Uterus (tissue), 4 donors: Measurements from ENCODE around the gene TBC1D16. TPM values are rescaled to one million over a fixed set of nuclear protein-coding genes. Genes with fewer than 3 reads are reported as not detected.
"Not testable (repeated sequence)": the region's sequence is repeated elsewhere in the genome, so short reads cannot be mapped to it uniquely, and the experiment has no call there.

Experiments
- DNase-seq, 2 donors: peaks; one replicate each; pipeline ENCODE4 v3.0.0-alpha.2; 2019 to 2020
- H3K27ac ChIP-seq, 2 donors: fragments of 200-600 bp; sonication (generic); 1 replicate in 1 of 2; 2 replicates in 1 of 2; pipeline ENCODE4 v1.5.1; 2016 to 2018
- H3K27me3 ChIP-seq, 2 donors: fragments of 200-600 bp; sonication (generic); one replicate each; pipeline ENCODE4 v1.5.1; 2018 to 2019; ENCODE audit warnings: control low read depth in 1 of 2
- H3K36me3 ChIP-seq, 2 donors: fragments of 200-600 bp; sonication (generic); one replicate each; pipeline ENCODE4 v1.5.1; 2019; ENCODE audit warnings: control low read depth in 1 of 2
- H3K4me1 ChIP-seq, 2 donors: fragments of 200-600 bp; sonication (generic); one replicate each; pipeline ENCODE4 v1.5.1; 2018 to 2019; ENCODE audit warnings: control low read depth in 1 of 2
- H3K4me3 ChIP-seq, 2 donors: fragments of 200-600 bp; sonication (generic); 1 replicate in 1 of 2; 2 replicates in 1 of 2; pipeline ENCODE4 v1.5.1; 2018 to 2019; ENCODE audit warnings: mild to moderate bottlenecking in 1 of 2
- H3K9me3 ChIP-seq, 2 donors: fragments of 200-600 bp; sonication (generic); one replicate each; pipeline ENCODE4 v1.5.1; 2019; ENCODE audit warnings: control low read depth in 1 of 2
- POLR2A ChIP-seq, 2 donors: fragments of 450-650 bp; IDR thresholded peaks; one replicate each; pipeline ENCODE4 v1.6.1; 2016; ENCODE audit warnings: antibody characterized with exemption in 2 of 2, mild to moderate bottlenecking in 1 of 2, moderate library complexity in 1 of 2
- intact Hi-C: fragments of 100-400 bp; cut with DNase I; formaldehyde crosslinking; loops from one replicate; pipeline ENCODE4 v1.15.1; 2023; ENCODE audit warnings: low total_unique reads
- total RNA-seq, 4 donors: library from RNA; depleted of rRNA in 3 of 4; stranded (reverse); fragments of >200 nt in 3 of 4; gene quantifications; one replicate each; pipeline versions ENCODE4 v1.1.0 to v1.2.4, GENCODE V29; 2014 to 2023
- TF ChIP-seq, protein P1 (sequence below), 4 experiments: fragments of 200-600 bp in 2 of 4; fragments of 450-650 bp in 2 of 4; sonication (generic) in 2 of 4; IDR thresholded peaks; one replicate each; pipeline ENCODE4 v1.5.1; 2016 to 2019; ENCODE audit warnings: antibody characterized with exemption in 4 of 4, mild to moderate bottlenecking in 2 of 4, moderate library complexity in 1 of 4
- donor health status: DM: yes; HTN: yes; CAD: no.

The TBC1D16 gene
- total RNA-seq, 4 donors from 2014 or later: 3.8 to 58.2 (median 18.3) TPM

DNA sequence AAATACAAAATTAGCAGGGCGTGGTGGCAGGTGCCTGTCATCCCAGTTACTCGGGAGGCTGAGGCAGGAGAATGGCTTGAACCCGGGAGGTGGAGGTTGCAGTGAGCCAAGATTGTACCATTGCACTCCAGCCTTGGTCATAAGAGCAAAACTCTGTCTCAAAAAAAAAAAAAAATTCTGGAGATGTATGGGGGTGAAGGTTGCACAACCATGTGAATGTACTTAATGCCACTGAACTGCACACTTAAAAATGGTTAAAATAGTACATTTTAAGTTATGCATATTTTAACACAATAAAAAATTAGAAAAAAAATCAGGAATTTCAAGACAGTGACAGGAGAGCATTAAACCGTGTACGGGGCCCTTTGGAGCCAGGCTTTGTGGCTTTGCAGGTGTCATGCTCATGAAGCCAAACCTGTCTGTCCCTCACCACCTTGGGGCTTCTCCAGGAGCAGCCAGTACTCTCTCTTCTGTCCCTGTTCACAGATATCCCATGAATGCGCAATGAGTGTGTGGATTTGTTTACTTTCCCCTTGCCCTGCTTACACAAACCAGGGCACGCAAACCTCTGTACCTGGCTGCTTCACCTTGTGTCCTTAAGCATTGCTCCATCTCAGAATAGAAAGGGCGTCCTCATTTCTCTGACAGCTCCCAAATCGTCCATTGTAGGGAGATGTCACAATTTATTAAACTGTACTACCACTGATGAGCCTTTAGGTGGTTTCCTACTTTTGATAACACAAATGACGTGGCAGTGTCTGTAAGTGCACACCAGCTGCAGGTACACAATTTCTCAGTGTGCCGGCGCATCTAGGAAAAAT lies 138.2 kb downstream of the TBC1D16 start:
- intact Hi-C loops: no loop called here
- Histone ChIP-seq H3K36me3 (no peaks in the 10 kb centered on the region), H3K27me3 (no peaks in the 10 kb centered on the region), H3K4me3 (no peak overlapping the region), H3K4me1 (no peaks in the 10 kb centered on the region), H3K27ac (no peak overlapping the region), H3K9me3 (peaks cover 0 to 3% of the 10 kb centered on the region in 2 donors)
- DNase-seq: no peak
- no peak for TF ChIP-seq POLR2A (IDR thresholded peaks at IDR 0.05)
- TF ChIP-seq, protein P1, sequence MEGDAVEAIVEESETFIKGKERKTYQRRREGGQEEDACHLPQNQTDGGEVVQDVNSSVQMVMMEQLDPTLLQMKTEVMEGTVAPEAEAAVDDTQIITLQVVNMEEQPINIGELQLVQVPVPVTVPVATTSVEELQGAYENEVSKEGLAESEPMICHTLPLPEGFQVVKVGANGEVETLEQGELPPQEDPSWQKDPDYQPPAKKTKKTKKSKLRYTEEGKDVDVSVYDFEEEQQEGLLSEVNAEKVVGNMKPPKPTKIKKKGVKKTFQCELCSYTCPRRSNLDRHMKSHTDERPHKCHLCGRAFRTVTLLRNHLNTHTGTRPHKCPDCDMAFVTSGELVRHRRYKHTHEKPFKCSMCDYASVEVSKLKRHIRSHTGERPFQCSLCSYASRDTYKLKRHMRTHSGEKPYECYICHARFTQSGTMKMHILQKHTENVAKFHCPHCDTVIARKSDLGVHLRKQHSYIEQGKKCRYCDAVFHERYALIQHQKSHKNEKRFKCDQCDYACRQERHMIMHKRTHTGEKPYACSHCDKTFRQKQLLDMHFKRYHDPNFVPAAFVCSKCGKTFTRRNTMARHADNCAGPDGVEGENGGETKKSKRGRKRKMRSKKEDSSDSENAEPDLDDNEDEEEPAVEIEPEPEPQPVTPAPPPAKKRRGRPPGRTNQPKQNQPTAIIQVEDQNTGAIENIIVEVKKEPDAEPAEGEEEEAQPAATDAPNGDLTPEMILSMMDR (IDR thresholded peaks at IDR 0.05): no peak

DNA sequence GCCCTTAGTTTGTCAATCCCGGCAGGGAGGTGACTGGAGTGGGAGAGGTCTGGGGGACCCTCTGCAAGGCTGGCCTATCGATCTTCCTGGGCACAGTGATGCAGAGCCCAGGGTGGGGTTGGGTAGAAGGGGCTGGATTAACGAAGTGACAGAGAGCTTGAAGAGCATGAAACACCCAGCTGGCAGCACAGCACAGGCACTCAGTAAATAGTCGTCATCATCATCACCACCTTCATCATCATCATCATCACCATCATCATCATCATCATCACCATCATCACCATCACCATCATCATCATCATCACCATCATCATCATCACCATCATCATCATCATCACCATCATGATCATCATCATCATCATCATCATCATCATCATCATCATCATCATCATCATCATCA lies 142.2 kb downstream of the TBC1D16 start:
- intact Hi-C loops, DNase-seq, H3K4me3 ChIP-seq, H3K4me1 ChIP-seq, H3K9me3 ChIP-seq, H3K27me3 ChIP-seq, H3K36me3 ChIP-seq, H3K27ac ChIP-seq: not testable (repeated sequence)

DNA sequence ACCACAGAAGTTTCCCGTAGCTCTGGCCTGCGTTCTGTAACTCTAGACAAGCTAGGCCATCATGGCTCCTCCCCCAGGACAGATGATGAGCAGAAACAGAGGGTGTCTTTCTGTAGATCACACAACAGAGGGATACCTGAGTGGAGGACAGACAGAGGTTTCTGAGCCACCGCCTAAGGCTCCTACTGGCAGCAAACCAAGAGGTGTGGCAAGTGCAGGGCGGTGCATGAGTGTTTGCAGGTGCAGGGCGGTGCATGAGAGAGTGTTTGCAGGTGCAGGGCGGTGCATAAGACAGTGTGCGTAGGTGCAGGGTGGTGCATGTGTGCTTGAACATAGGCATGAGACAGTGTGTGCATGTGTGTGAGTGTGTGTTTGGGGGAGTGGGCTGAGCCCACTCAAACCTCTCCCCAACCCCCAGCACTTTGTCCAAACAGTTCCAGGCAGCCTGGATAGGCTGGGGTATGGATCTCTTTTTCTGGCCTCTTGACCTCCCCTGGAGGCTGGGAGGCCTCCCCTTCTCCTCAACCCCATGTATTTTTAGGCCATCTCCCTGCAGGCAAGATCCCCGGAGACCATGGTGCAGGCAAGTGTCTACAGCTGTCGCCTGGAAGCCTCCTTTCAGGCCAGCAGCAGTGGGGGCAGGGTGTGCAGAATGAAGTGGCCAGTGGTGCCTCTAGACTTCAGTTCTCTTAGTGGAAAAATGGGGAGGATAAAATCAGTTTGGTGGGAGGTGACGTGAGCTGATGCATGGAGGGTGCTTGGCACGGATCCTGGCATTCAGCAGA lies 143.0 kb downstream of the TBC1D16 start:
- no peak overlapping the region for H3K4me3 ChIP-seq
- H3K27me3 ChIP-seq: no peaks in the 10 kb centered on the region
- no peak for DNase-seq
- H3K36me3 ChIP-seq: no peaks in the 10 kb centered on the region
- intact Hi-C loops: no loop called here
- peaks cover 0 to 5% of the 10 kb centered on the region in 2 donors for H3K4me1 ChIP-seq
- TF ChIP-seq, protein P1 (IDR thresholded peaks at IDR 0.05): no peak
- H3K27ac ChIP-seq: no peak overlapping the region
- H3K9me3 ChIP-seq: no peaks in the 10 kb centered on the region

DNA sequence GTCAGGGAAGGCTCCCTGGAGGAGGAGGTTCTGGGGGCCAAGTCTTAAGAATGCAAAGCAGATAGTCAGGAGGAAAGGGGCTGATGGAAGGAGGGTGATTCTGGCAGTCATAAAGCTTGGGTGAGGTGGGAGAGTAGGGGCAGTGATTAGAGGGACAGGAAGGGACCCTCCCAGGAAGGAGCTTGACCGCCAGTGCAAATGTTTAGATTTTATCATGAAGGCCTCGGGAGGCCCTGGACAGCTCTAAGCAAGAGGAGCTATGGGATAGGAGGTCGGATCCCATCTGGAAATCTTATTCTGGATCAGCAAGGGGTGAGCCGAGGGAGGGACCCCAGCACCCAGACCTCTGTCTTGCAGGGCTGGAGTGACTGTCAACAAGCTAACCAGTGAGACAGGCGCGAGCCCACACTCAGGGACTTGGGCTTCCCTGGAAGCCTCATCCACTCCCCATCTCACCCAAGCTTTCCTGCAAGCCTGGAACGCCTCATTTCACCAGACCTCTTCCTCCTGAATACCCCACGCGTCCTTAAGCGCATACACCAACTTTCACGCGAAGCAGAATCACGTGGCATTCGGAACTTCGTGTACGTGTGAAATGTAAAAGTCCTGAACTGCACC lies 144.4 kb downstream of the TBC1D16 start:
- Histone ChIP-seq H3K27me3 (no peaks in the 10 kb centered on the region), H3K9me3 (no peaks in the 10 kb centered on the region), H3K4me1 (peaks cover 0 to 5% of the 10 kb centered on the region in 2 donors)

DNA sequence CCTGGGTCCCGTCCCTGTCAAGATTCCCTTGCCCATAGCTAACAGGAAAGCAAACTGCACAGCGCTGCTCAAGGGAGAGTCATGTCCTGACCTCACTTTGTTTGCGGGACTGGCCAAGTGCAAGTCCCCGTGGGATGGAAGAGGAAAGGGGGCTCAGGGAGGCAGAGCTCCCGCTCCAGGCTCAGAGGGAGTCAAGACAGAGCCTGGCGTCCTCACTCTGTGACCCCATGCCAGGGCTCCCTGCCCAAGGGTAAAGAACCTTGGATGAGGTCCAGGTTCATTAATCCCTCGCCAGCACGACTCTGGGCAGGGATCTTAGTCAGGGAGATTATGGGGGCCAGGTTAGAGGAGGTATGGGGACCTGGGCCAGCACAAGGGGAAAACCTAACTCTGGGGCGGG lies 145.0 kb downstream of the TBC1D16 start:
- intact Hi-C loops: no loop called here
- H3K9me3 ChIP-seq: no peaks in the 10 kb centered on the region
- DNase-seq: no peak
- H3K4me1 ChIP-seq: peaks cover 0 to 5% of the 10 kb centered on the region in 2 donors
- no peak overlapping the region for H3K27ac ChIP-seq
- no peaks in the 10 kb centered on the region for H3K36me3 ChIP-seq
- no peak overlapping the region for H3K4me3 ChIP-seq
- no peaks in the 10 kb centered on the region for H3K27me3 ChIP-seq
- TF ChIP-seq, protein P1 (IDR thresholded peaks at IDR 0.05): no peak
- TF ChIP-seq POLR2A (IDR thresholded peaks at IDR 0.05): no peak

More for the DNA sequence above, 144.4 kb downstream of the TBC1D16 start:
- no peak overlapping the region for H3K4me3 ChIP-seq
- H3K36me3 ChIP-seq: no peaks in the 10 kb centered on the region
- no peak for DNase-seq
- intact Hi-C loops: no loop called here
- TF ChIP-seq, protein P1 (IDR thresholded peaks at IDR 0.05): no peak
- TF ChIP-seq POLR2A (IDR thresholded peaks at IDR 0.05): no peak
- no peak overlapping the region for H3K27ac ChIP-seq
